Spleen (tissue), 11 donors: Measurements from ENCODE around the gene EFCAB9. TPM values are rescaled to one million over a fixed set of nuclear protein-coding genes. Genes with fewer than 3 reads are reported as not detected.
A peak's percentile ranks its signal among the peaks of the same experiment; 100 is the strongest.

Experiments
- DNase-seq: peaks from one replicate; pipeline ENCODE4 v3.0.0-alpha.2; 2020
- H3K27ac ChIP-seq, 8 donors: fragments of 200-600 bp; sonication (generic) in 7 of 8; 1 replicate in 4 of 8; 2 replicates in 4 of 8; pipeline versions ENCODE4 v1.5.0 to v1.8.0; 2016 to 2021; ENCODE audit warnings: inconsistent platforms in 4 of 8, mild to moderate bottlenecking in 4 of 8, moderate library complexity in 1 of 8
- H3K27me3 ChIP-seq, 7 donors: fragments of 200-600 bp; sonication (generic) in 6 of 7; replicated peaks in 1 of 7; 1 replicate in 4 of 7; 2 replicates in 3 of 7; pipeline versions ENCODE4 v1.5.0 to v1.8.0; 2016 to 2021; ENCODE audit warnings: inconsistent platforms in 3 of 7, mild to moderate bottlenecking in 1 of 7
- H3K36me3 ChIP-seq, 6 donors: fragments of 200-600 bp; sonication (generic) in 5 of 6; 1 replicate in 4 of 6; 2 replicates in 2 of 6; pipeline versions ENCODE4 v1.5.0 to v1.8.0; 2016 to 2021; ENCODE audit warnings: inconsistent platforms in 2 of 6
- H3K4me1 ChIP-seq, 6 donors: fragments of 200-600 bp; sonication (generic) in 5 of 6; 1 replicate in 3 of 6; 2 replicates in 3 of 6; pipeline versions ENCODE4 v1.5.0 to v1.8.0; 2016 to 2021; ENCODE audit warnings: inconsistent platforms in 3 of 6
- H3K4me3 ChIP-seq, 8 donors: fragments of 200-600 bp; sonication (generic) in 7 of 8; 1 replicate in 4 of 8; 2 replicates in 4 of 8; pipeline versions ENCODE4 v1.5.0 to v1.8.0; 2016 to 2021; ENCODE audit warnings: inconsistent platforms in 4 of 8, mild to moderate bottlenecking in 4 of 8, moderate library complexity in 2 of 8
- H3K9me3 ChIP-seq, 8 donors: fragments of 200-600 bp; sonication (generic) in 7 of 8; 1 replicate in 4 of 8; 2 replicates in 4 of 8; pipeline versions ENCODE4 v1.5.0 to v1.8.0; 2016 to 2021; ENCODE audit warnings: inconsistent platforms in 4 of 8
- POLR2A ChIP-seq, 3 donors: fragments of 450-650 bp; IDR thresholded peaks; one replicate each; pipeline ENCODE4 v1.5.1; 2017; ENCODE audit warnings: antibody characterized with exemption in 3 of 3, mild to moderate bottlenecking in 1 of 3
- POLR2AphosphoS5 ChIP-seq, 3 donors: sonication (generic); formaldehyde crosslinking; IDR thresholded peaks; one replicate each; pipeline ENCODE4 v1.5.1; 2017; ENCODE audit warnings: antibody characterized with exemption in 3 of 3
- WGBS, 5 donors: extraction: QIAGEN DNeasy Blood & Tissue Kit in 3 of 5; methylation state at CpG; one replicate each; pipeline versions ENCODE4 v1.1.5 to v1.1.7; 2013 to 2018; 5-methylcytosine and 5-hydroxymethylcytosine counted together
- intact Hi-C: fragments of 100-400 bp; cut with DNase I; formaldehyde crosslinking; loops from one replicate; pipeline ENCODE4 v1.15.0; 2023; ENCODE audit warnings: low total_unique reads
- polyA plus RNA-seq, 3 donors: library from polyadenylated mRNA; stranded (reverse); fragments of 200-250 nt; gene quantifications; one replicate each; pipeline ENCODE4 v1.2.1, GENCODE V29; 2013
- total RNA-seq, 7 donors: library from RNA; depleted of rRNA in 3 of 7; stranded (reverse); fragments of >200 nt in 3 of 7; fragmentation: NEBNext Ultra II Directional in 4 of 7; extraction: Animal tissue kit (Norgen Biotek cat#: 25700) in 4 of 7; gene quantifications; one replicate each; pipeline versions ENCODE4 v1.1.0 to v1.2.1, GENCODE V29; 2016 to 2021
- TF ChIP-seq, protein P1 (sequence below), 11 experiments: fragments of 200-600 bp in 7 of 11; fragments of 450-650 bp in 4 of 11; sonication (generic) in 4 of 11; IDR thresholded peaks in 8 of 11; conservative IDR thresholded peaks in 3 of 11; 1 replicate in 7 of 11; 2 replicates in 4 of 11; pipeline versions ENCODE4 v1.4.0 to v1.8.0; 2016 to 2021; ENCODE audit warnings: antibody characterized with exemption in 11 of 11, inconsistent platforms in 4 of 11, mild to moderate bottlenecking in 1 of 11
- donor health status: healthy with polysubstance abuse.
- donor health status: DM: no; HTN: no; CAD: no; lungs with moderate emphysema.
- donor health status: DM: no; HTN: no; CAD: no.
- donor health status: Bipolar disorder and iron deficiency.
- donor health status: healthy.
- donor health status: DM: no; HTN: no; CAD: no.
- donor health status: DM: yes; HTN: yes; CAD: no.

EFCAB9 gene
- total and polyA plus RNA-seq, 10 donors: not detected

DNA sequence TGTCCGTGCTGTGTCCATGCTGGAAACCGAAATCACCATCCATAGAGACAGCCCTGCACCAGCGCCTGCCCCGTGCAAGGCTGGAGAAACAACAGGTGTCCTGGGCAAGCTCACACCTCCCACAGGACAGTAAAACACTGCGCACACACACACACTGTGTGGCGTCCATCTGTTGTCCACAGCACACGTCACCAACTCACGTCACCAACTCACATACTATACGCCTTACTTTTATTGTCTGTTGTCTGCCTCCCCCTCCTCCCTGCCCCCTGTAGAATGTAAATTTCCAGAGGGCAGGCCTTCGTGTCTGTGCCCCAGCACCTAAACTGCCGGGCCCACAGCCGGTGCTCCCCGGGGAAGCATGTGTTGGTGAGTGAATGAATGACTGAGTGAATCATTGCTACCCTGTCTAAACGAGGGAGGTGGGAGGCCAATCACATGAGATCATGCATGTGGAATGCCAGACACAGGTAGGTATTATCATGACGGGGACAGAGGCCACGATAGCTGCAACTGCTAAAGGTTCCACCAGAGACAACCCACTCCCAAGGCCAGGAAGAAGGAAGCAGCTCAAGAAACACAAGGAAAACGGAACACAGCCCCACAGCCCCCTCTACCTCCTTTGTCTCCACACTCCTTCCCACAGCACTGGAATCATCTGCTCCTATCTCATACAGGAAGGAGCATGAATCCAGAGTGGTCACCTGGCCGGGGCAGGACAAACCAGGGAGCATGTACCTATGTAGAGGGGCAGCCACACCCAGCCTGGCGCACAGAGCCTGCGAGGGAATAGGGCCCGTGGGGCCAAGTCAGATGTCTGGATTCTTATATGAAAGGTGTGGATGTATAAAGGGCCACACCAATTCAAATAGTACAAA lies 47.9 kb upstream of the EFCAB9 start:
- Histone ChIP-seq H3K36me3 (peaks cover 0 to 70% (median 13%) of the 10 kb centered on the region in 6 donors), H3K27me3 (peaks cover 0 to 4% (median 0%) of the 10 kb centered on the region in 7 donors), H3K9me3 (no peaks in the 10 kb centered on the region), H3K4me3 (no peak overlapping the region), H3K27ac (peak overlapping the region in 2 of 8 donors; percentile 30 to 61), H3K4me1 (peaks cover 16 to 100% (median 71%) of the 10 kb centered on the region in 6 donors)
- no peak for DNase-seq
- WGBS, 5 donors: 89 to 94% (median 91%) methylated on average over 21 of the region's 21 CpGs
- intact Hi-C loops: no loop called here
- TF ChIP-seq POLR2A (IDR thresholded peaks at IDR 0.05): no peak
- TF ChIP-seq, protein P1, sequence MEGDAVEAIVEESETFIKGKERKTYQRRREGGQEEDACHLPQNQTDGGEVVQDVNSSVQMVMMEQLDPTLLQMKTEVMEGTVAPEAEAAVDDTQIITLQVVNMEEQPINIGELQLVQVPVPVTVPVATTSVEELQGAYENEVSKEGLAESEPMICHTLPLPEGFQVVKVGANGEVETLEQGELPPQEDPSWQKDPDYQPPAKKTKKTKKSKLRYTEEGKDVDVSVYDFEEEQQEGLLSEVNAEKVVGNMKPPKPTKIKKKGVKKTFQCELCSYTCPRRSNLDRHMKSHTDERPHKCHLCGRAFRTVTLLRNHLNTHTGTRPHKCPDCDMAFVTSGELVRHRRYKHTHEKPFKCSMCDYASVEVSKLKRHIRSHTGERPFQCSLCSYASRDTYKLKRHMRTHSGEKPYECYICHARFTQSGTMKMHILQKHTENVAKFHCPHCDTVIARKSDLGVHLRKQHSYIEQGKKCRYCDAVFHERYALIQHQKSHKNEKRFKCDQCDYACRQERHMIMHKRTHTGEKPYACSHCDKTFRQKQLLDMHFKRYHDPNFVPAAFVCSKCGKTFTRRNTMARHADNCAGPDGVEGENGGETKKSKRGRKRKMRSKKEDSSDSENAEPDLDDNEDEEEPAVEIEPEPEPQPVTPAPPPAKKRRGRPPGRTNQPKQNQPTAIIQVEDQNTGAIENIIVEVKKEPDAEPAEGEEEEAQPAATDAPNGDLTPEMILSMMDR (IDR thresholded peaks at IDR 0.05 in 8 of 11, conservative IDR thresholded peaks at IDR 0.05 in 3 of 11): no peak
- no peak for TF ChIP-seq POLR2AphosphoS5 (IDR thresholded peaks at IDR 0.05)

DNA sequence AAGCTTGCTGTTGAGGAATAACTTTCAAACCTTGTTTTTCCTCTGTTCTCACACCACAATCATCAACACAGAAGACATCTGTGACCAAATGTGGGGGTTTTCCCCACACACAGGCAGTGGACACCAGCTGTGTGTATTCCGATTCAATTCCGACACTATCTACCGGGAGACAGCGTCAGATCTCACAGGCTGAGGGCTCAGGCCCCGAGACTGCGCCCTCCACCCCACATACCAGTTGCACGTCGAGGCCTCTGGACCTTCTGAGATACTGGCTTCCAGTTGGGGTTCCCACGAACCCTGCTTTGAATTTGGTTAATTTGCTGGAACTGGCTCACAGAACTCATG lies 47.3 kb upstream of the EFCAB9 start:
- Histone ChIP-seq H3K4me1 (peaks cover 17 to 100% (median 74%) of the 10 kb centered on the region in 6 donors), H3K9me3 (no peaks in the 10 kb centered on the region), H3K27ac (peak overlapping the region in 2 of 8 donors; percentile 16 to 32), H3K36me3 (peaks cover 0 to 68% (median 14%) of the 10 kb centered on the region in 6 donors), H3K4me3 (no peak overlapping the region), H3K27me3 (peaks cover 0 to 4% (median 0%) of the 10 kb centered on the region in 7 donors)
- intact Hi-C loops: no loop called here
- TF ChIP-seq POLR2AphosphoS5 (IDR thresholded peaks at IDR 0.05): no peak
- TF ChIP-seq, protein P1 (IDR thresholded peaks at IDR 0.05 in 8 of 11, conservative IDR thresholded peaks at IDR 0.05 in 3 of 11): no peak
- no peak for TF ChIP-seq POLR2A (IDR thresholded peaks at IDR 0.05)
- DNase-seq: no peak
- 94 to 99% (median 95%) methylated on average over 9 of the region's 9 CpGs for WGBS, 5 donors

DNA sequence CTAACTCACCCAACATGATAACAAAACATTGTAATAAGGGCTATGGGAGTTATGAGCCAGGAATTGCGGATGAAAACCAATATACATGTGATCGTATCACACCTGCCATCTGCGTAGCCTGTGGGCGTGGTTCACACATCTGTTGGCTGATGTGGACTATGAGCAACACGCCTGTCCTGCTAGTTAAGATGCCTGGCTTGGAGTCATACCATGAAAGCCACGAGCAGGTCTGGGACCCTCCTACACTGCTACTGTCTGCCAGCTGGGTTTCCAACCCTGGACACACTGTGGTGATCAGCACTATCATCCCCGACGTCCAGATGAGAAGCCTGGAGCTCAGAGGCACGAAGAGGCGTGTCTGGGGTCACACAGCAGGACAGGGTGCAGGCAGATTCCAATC lies 46.1 kb upstream of the EFCAB9 start:
- no peaks in the 10 kb centered on the region for H3K9me3 ChIP-seq
- DNase-seq: peak; percentile 58
- TF ChIP-seq, protein P1 (IDR thresholded peaks at IDR 0.05 in 8 of 11, conservative IDR thresholded peaks at IDR 0.05 in 3 of 11): no peak
- TF ChIP-seq POLR2AphosphoS5 (IDR thresholded peaks at IDR 0.05): no peak
- TF ChIP-seq POLR2A (IDR thresholded peaks at IDR 0.05): no peak
- 87 to 90% (median 89%) methylated on average over 10 of the region's 10 CpGs for WGBS, 5 donors
- no peak overlapping the region for H3K4me3 ChIP-seq
- H3K4me1 ChIP-seq: peaks cover 17 to 100% (median 79%) of the 10 kb centered on the region in 6 donors
- H3K27ac ChIP-seq: peak overlapping the region in 3 of 8 donors; percentile 82 to 85 (median 83)
- peaks cover 0 to 69% (median 15%) of the 10 kb centered on the region in 6 donors for H3K36me3 ChIP-seq
- intact Hi-C loops: no loop called here
- peaks cover 0 to 4% (median 0%) of the 10 kb centered on the region in 7 donors for H3K27me3 ChIP-seq

DNA sequence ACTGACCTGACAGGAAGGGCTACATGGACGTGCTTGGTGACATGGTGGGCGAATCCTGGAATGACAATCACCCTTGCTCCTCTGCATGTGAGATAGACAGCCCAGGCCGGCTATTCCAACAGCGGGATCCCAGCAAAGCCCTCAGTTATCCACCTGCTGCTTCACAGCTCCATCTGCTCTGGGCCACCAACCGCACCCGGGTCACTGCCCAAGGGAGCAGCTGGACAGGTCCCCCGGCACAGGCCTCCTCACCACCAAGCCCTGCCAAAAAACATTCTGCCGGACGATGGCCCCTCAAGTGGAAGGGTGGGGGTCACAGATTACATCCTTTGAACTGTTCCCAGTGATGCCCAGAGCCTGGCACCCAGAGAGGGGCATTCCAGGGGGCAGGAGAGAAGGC lies 45.6 kb upstream of the EFCAB9 start:
- Histone ChIP-seq H3K9me3 (no peaks in the 10 kb centered on the region), H3K4me3 (no peak overlapping the region), H3K4me1 (peaks cover 17 to 100% (median 80%) of the 10 kb centered on the region in 6 donors), H3K27ac (peak overlapping the region in 3 of 8 donors; percentile 82 to 85 (median 83)), H3K27me3 (peaks cover 0 to 7% (median 0%) of the 10 kb centered on the region in 7 donors), H3K36me3 (peaks cover 0 to 69% (median 15%) of the 10 kb centered on the region in 6 donors)
- intact Hi-C loops: no loop called here
- 84 to 92% (median 85%) methylated on average over 7 to 9 of the region's 9 CpGs for WGBS, 5 donors
- TF ChIP-seq, protein P1 (IDR thresholded peaks at IDR 0.05 in 8 of 11, conservative IDR thresholded peaks at IDR 0.05 in 3 of 11): no peak
- TF ChIP-seq POLR2AphosphoS5 (IDR thresholded peaks at IDR 0.05): peak in 1 of 3 donors; percentile 35
- TF ChIP-seq POLR2A (IDR thresholded peaks at IDR 0.05): no peak
- peak; percentile 73 for DNase-seq
